GM12875 (cell line): ENCODE data around the gene CUEDC1.

ENCODE experiments used
- H3K4me3 ChIP-seq: one replicate; pipeline ENCODE4 v1.5.1; 2011; ENCODE audit warnings: low read depth, low read length, control low read depth
- CTCF ChIP-seq: IDR thresholded peaks from 2 replicates; pipeline ENCODE4 v1.5.1; 2011; ENCODE audit warnings: low read depth, mild to moderate bottlenecking, control low read depth, inconsistent platforms, low read length, moderate library complexity, borderline replicate concordance; ENCODE audit not compliant: insufficient read depth

Gene CUEDC1

GRCh38 chr17:57842280-57842679 is 112.9 kb downstream of the CUEDC1 start:
- H3K4me3 ChIP-seq: no peak overlapping the region
- TF ChIP-seq CTCF: no peak

- no peak overlapping the region for H3K4me3 ChIP-seq
- no peak for TF ChIP-seq CTCF
Observed at GRCh38 chr17:57839571-57839923, 115.7 kb downstream of the CUEDC1 start.

GRCh38 chr17:57838857-57839570 is 116.2 kb downstream of the CUEDC1 start:
- TF ChIP-seq CTCF: no peak
- H3K4me3 ChIP-seq: no peak overlapping the region

GRCh38 chr17:57838453-57838852 is 116.8 kb downstream of the CUEDC1 start:
- no peak for TF ChIP-seq CTCF
- H3K4me3 ChIP-seq: no peak overlapping the region

- TF ChIP-seq CTCF: no peak
- no peak overlapping the region for H3K4me3 ChIP-seq
Observed at GRCh38 chr17:57835333-57835900, 119.8 kb downstream of the CUEDC1 start.

- H3K4me3 ChIP-seq: no peak overlapping the region
- TF ChIP-seq CTCF: 0 out of 2 replicates have a peak, but pooled peaks have one; percentile 0
Observed at GRCh38 chr17:57834146-57834741, 121.0 kb downstream of the CUEDC1 start.
